HG03432 (cell line): ENCODE measurements around the gene GSTK1.
"Not testable (repeated sequence)": the region's sequence is repeated elsewhere in the genome, so short reads cannot be mapped to it uniquely, and the experiment has no call there.

ENCODE experiments used
- ATAC-seq: cut with Tn5 transposase; IDR thresholded peaks from one replicate; pipeline ENCODE4 v1.9.1; 2021; ENCODE audit warnings: mild to moderate bottlenecking, moderate library complexity; ENCODE audit not compliant: unreplicated experiment

The GSTK1 gene

DNA sequence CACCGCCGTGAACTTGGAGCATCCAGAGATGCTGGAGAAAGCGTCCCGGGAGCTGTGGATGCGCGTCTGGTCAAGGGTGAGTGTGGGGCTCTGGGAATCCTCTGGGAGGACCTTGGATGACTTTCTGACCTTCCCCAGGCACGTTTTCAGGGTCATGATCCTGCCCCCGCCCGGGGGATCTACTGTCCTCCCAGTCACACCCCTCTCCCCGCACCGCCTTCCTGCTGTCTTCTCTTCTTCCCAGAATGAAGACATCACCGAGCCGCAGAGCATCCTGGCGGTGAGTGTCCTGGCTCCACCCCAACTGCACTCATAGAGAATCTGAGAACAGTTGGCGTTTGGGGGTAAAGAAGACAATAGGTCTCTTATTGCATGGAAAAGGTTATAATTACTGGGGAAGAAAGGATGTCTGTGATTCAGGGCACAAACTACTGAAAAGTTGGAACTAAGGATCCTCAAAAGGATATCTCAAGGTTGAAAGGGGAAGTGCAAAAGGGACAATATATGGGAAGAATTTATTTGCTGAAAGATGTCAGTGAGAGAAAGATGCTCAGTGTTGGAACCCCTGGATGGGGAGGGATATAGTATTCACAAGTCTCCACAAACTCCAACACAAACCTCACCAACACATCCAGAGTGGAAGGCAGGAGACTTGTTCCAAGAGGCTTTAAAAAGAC lies 1.9 kb downstream of the GSTK1 start:
- ATAC-seq, result no peak

DNA sequence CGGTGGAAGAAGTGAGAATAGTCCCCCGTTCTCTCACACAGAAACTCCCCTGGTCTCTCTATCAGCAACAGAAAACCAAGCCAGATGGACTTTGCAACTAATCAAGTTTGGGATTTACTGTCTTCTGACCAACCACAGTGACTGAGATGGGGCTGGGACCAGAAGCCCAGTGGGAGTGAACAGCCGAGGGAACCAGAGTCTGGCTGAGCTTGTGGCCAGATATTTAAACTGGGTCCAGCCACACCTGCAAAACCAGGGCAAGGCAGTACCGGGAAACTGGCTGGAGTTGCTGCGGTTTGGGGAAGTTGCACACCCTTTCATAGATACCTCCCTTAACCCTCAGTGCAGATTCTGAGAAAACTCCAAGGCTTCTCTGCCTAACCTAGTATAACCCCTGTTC lies 6.0 kb downstream of the GSTK1 start:
- no peak for ATAC-seq

DNA sequence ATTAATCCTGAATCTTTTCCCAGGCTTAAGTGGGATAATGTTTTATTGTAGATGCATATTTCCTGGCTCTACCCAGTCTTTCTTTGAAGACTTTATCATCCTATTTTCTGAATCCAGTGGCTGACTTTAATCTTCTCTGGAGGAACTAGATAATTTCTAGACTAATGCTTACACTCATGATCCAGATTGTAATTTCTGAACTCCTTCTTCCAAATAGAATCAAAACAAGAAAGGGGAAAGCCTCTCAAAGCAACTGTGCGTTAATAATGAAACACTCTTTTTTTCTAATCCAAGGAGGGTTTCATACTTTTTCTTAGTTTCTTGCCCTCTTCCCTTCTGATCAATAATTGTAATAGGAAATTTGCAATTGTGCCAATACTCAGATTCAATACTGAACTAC lies 8.0 kb downstream of the GSTK1 start:
- ATAC-seq, result no peak

DNA sequence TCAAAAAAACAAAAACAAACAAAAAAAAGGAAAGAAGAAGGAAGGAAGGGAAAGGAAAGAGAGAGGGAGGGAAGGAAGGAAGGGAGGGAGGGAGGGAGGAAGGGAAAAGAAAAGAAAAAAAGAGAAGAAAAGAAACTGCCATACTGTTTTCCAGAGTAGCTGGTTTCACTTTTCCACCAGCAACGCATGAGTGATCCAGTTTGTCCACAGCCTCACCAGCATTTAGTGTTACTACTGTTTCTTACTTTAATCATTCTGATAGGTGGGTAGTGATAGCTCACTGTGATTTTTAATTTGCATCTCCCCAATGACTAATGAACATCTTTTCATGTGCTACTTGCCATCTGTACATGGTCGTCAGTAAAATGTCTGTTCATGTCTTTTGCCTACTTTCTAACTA lies 9.6 kb downstream of the GSTK1 start:
- ATAC-seq, result no peak

- no peak for ATAC-seq
These were observed 16.2 kb downstream of the GSTK1 start for GRCh38 chr7:143279186-143280098.

GRCh38 chr7:143280160-143280559 lies 16.9 kb downstream of the GSTK1 start:
- ATAC-seq, result no peak

GRCh38 chr7:143280566-143280965 lies 17.3 kb downstream of the GSTK1 start:
- no peak for ATAC-seq

DNA sequence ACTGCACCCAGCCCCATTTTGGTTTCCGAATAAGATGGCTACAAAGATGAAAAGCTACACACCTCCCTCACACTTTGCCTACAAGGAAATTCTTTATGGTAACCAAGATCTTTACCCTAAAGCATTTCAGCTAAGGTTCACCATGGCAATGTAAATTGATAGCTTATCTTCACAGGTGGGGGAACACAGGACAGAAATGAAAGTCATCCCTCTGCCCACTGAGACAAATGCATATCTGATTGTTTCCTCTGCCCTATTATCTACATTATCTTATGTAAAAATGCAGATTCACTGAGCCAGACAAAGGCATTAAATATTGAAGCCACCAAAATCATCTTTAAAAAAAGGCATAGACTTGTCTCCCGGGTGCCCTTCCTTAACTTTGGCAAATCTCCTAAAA lies 18.3 kb downstream of the GSTK1 start:
- no peak for ATAC-seq

- ATAC-seq, result no peak
These were observed 18.9 kb downstream of the GSTK1 start for GRCh38 chr7:143282124-143282523.

- no peak for ATAC-seq
These were observed 20.1 kb downstream of the GSTK1 start for GRCh38 chr7:143283381-143283780.

DNA sequence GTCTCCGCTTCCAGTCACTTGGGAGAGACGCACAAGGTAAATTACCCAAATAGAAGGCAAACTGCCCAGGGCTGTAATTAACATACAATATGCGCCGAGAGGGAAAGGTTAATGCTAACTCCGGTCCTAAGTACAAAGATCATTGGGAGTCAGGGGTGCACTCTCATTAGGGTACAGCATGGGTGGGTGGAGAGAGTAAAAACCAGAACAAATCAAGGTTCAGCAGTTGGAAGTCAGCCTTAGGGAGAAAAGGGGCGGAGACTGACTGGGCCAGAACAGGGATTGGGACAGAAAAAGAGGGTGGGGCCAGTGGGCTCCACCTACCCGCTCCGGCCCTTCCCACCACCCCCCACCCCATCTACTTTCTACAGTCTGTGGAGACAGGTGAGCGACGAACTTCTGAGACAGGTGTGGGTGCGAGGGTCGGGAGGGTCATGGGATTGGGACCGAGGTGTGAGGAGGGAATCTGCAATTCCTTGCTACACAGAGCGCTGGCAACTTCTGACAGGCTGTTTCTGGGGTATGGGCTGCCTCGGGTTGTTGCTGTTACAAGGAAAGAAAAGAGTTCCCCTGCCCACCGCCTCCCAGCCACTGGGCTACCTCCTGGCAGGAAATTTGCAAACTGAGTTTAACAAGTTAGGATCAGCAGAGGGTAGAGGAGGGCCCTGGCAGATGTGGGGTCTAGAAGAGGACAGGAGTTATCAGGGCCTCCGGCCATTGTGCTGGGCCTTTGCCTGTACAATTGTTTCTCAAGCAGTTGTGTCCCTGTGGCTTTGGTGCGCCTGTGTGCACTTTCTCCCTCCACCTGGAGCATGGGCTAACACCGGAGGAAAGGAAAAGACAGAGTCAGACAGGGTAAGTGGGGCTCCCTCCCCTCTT lies 21.6 kb downstream of the GSTK1 start, which contains the start of gene TMEM139:
Gene TMEM139 (plus strand): TSS at position 368 of the 879 bp plus-strand sequence. CDS start 1,000 bp downstream, outside the sequence.
- ATAC-seq, result no peak

DNA sequence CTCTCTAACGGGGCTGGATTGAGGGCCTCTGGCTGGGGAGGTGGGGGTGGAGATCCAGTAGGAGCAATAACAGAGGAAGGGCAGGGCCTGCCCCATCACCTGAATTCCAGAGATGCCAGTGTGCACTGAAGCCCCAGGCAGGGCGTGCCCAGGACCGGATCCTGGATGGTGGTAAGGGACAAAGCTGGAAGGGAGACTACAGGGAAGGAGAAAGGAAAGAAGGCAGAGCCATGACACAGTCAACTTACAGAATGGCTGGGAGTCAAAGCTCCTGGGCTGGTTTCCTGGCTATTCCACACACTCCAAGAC lies 22.2 kb downstream of the GSTK1 start:
- no peak for ATAC-seq

DNA sequence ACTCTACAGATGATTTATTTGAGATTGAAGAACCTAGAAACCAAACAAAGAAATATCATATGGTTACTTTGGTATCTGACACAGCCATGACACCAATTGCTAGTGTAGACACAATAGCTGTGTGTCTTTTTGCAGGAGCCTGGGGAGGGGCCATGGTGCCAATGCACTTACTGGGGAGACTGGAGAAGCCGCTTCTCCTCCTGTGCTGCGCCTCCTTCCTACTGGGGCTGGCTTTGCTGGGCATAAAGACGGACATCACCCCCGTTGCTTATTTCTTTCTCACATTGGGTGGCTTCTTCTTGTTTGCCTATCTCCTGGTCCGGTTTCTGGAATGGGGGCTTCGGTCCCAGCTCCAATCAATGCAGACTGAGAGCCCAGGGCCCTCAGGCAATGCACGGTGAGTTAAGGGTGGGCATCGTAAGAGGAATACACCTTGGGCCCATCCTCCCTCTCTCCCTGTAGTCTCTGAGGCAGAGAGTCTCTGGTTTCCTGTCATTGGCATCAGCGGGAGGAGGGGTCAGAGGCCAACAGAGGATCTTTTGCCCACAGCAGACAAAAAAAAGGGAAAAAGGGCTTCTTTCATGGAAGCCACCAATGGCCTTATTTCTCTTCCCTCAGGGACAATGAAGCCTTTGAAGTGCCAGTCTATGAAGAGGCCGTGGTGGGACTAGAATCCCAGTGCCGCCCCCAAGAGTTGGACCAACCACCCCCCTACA lies 22.7 kb downstream of the GSTK1 start:
- ATAC-seq, result no peak

DNA sequence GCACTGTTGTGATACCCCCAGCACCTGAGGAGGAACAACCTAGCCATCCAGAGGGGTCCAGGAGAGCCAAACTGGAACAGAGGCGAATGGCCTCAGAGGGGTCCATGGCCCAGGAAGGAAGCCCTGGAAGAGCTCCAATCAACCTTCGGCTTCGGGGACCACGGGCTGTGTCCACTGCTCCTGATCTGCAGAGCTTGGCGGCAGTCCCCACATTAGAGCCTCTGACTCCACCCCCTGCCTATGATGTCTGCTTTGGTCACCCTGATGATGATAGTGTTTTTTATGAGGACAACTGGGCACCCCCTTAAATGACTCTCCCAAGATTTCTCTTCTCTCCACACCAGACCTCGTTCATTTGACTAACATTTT lies 23.3 kb downstream of the GSTK1 start:
- no peak for ATAC-seq

DNA sequence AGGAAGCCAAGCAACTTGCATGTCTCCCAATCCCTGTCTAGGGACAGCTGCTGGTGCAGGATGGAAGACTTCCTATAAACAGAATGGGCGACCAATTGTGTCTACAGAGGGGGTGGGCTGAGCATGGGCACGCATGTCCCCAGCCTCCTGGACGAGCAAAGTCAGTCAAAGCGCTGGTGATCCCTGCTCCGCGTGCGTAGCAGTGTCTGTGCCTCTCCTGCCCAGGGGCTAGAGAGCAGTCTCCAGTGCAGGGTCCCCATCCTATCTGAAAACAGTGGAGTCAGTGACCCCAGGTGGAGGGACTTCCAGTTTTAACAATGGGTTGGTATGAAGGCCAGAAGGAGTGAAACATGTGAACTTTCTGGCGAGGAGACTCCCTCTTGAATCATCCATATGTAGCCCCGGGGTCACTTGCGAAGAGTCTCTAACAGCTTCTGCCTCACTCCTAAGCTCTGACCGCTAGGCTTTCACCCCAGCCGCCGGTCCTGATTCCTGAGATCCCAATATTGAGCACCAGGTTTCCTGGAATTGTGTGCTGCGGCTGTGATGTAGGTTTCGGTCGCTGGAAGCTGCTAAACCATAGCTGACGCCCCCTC lies 24.2 kb downstream of the GSTK1 start:
- no peak for ATAC-seq

GRCh38 chr7:143287935-143288826 lies 24.9 kb downstream of the GSTK1 start, which contains the start of gene CASP2:
CASP2 (plus strand) TSS chr7:143288351; CDS start chr7:143288456, 105 bp downstream.
- peak; percentile 93 for ATAC-seq

DNA sequence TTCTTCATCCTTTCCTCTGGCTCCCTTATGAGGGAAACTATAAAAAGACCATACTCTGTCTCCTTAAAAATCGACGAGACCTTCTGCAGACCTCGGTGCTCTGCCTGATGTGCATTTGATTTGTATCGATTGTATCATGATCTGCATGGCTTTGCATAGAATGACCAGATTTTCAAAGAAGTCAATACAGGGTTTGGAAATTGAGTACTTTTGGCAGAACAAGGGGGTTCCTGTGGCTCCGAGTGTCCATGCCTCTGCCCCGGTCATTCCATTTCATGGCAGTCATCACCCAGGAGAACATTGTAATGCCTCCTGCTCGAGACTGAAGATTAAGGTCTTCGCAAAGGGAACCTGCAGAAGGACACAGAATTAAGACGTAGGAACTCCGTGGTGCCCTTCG lies 25.6 kb downstream of the GSTK1 start:
- no peak for ATAC-seq

DNA sequence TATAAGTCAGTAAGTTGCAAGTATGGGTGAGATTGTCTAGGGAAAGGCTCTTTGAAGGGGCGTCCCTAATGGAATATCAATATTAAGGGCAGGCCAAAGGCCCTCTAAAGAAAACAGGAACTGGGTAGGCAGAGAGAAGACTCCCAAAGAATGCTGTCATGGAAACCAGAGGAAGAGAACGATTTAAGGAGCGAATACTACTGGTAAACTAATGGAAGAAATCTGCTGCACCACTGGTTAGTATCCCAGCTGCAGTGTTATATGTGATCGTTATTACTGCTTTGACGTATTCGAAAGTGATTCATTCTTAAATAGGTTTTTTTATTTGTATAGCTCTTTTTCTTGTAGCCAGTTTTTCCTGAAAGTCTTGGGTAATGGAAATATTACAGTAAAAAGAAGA lies 26.2 kb downstream of the GSTK1 start:
- ATAC-seq, result no peak

DNA sequence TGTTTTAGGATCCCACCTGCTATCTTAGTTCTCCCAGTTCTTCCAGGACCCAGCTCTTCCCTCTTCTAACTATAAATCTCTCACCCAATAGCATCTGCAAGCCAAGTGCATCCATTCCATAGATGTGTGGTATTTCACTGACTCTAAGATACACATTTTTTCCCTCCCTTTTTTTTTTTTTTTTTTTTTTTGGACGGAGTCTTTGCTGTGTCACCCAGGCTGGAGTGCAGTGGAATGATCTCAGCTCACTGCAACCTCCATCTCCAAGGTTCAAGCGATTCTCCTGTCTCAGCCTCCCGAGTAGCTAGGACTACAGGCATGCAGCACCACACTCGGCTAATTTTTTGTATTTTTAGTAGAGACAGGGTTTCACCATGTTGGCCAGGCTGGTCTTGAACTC lies 26.6 kb downstream of the GSTK1 start:
- ATAC-seq, result not testable (repeated sequence)
